ENCODE results near the gene KIF11.

GRCh38 chr10:92553959-92554358, 39.0 kb upstream of the KIF11 start:
- TF ChIP-seq CTCF (IDR thresholded peaks at IDR 0.05) (no peak), POLR2A (IDR thresholded peaks at IDR 0.05) (no peak)
